Glutamatergic neuron (in vitro differentiated cells): ENCODE measurements around the gene SLC17A7. TPM values are rescaled to one million over a fixed set of nuclear protein-coding genes. Genes with fewer than 3 reads are reported as not detected.
A peak's percentile ranks its signal among the peaks of the same experiment; 100 is the strongest.

Experiments used
- DNase-seq: peaks from one replicate; pipeline ENCODE4 v3.0.0; 2022
- H3K27ac Mint-ChIP-seq: one replicate; pipeline ENCODE4 v1.8.0; 2020; ENCODE audit warnings: mild to moderate bottlenecking, mixed read lengths, inconsistent platforms; ENCODE audit not compliant: unreplicated experiment
- H3K27me3 Mint-ChIP-seq: one replicate; pipeline ENCODE4 v1.8.0; 2020; ENCODE audit warnings: mild to moderate bottlenecking, moderate library complexity, mixed read lengths, inconsistent platforms; ENCODE audit not compliant: unreplicated experiment
- H3K36me3 Mint-ChIP-seq: one replicate; pipeline ENCODE4 v1.8.0; 2020; ENCODE audit warnings: mild to moderate bottlenecking, mixed read lengths, inconsistent platforms; ENCODE audit not compliant: unreplicated experiment
- H3K4me1 Mint-ChIP-seq: one replicate; pipeline ENCODE4 v1.8.0; 2020; ENCODE audit warnings: mild to moderate bottlenecking, low read depth, mixed read lengths, inconsistent platforms; ENCODE audit not compliant: unreplicated experiment
- H3K4me3 Mint-ChIP-seq: one replicate; pipeline ENCODE4 v1.8.0; 2020; ENCODE audit warnings: mild to moderate bottlenecking, mixed read lengths, inconsistent platforms; ENCODE audit not compliant: unreplicated experiment
- H3K9me3 Mint-ChIP-seq: one replicate; pipeline ENCODE4 v1.8.0; 2020; ENCODE audit warnings: mild to moderate bottlenecking, moderate library complexity, mixed read lengths, inconsistent platforms; ENCODE audit not compliant: unreplicated experiment
- total RNA-seq: library from RNA; stranded (reverse); fragmentation: NEBNext Ultra II Directional; extraction: Animal tissue kit (Norgen Biotek cat#: 25700); gene quantifications from one replicate; pipeline ENCODE4 v1.2.1, GENCODE V29; 2021; ENCODE audit not compliant: unreplicated experiment
- TF ChIP-seq, protein P1 (sequence below): fragments of 200-600 bp; sonication (generic); IDR thresholded peaks from one replicate; pipeline ENCODE4 v1.5.0; 2021; ENCODE audit not compliant: partially characterized antibody, unreplicated experiment

SLC17A7 gene
- total RNA-seq, 1 donor from 2014 or later, result 188 TPM

DNA sequence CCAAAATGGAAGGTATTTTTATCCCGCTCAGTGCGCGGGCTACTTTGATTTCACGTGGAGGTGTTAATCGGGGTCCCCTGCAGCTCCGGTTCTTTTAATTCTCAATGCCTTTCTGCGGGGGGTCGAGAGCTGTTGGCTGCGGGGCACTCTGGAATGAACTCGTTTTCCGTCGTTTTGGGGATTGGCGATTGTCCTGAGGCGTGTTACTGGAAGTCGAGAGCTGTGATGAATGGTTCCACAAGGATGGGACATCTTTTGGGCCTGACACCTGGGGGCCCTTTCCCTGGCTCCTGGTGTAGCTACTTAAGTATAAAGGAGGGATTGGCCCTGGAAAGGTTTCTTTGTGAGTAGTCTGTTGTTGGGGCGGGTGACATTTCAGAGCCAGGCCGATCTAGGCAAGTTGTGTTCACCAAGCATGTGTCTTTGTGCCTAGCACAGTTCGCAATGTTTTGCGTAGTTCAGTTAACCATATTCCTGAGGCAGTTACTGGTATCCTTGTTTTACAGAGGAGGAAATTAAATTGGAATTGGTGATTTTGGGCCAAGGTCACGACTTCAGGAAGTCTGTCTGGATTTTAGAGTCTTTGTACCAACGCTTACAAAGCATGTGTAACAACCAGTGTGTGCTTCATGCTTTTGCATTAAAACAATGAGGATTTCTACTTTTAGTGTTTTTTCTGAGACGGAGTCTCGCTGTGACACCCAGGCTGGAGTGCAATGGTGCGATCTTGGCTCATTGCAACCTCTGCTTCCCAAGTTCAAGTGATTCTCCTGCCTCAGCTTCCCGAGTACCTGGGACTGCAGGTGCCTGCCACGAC lies 46.9 kb upstream of the SLC17A7 start:
- TF ChIP-seq, protein P1, sequence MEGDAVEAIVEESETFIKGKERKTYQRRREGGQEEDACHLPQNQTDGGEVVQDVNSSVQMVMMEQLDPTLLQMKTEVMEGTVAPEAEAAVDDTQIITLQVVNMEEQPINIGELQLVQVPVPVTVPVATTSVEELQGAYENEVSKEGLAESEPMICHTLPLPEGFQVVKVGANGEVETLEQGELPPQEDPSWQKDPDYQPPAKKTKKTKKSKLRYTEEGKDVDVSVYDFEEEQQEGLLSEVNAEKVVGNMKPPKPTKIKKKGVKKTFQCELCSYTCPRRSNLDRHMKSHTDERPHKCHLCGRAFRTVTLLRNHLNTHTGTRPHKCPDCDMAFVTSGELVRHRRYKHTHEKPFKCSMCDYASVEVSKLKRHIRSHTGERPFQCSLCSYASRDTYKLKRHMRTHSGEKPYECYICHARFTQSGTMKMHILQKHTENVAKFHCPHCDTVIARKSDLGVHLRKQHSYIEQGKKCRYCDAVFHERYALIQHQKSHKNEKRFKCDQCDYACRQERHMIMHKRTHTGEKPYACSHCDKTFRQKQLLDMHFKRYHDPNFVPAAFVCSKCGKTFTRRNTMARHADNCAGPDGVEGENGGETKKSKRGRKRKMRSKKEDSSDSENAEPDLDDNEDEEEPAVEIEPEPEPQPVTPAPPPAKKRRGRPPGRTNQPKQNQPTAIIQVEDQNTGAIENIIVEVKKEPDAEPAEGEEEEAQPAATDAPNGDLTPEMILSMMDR, result no peak
- no peak for DNase-seq
- peaks cover 21% of the 10 kb centered on the region for H3K9me3 Mint-ChIP-seq
- H3K4me1 Mint-ChIP-seq, result peaks cover 4% of the 10 kb centered on the region
- H3K4me3 Mint-ChIP-seq, result peak overlapping the region; percentile 91
- H3K36me3 Mint-ChIP-seq, result peaks cover 5% of the 10 kb centered on the region
- peaks cover 15% of the 10 kb centered on the region for H3K27me3 Mint-ChIP-seq
- peak overlapping the region; percentile 87 for H3K27ac Mint-ChIP-seq

- Mint-ChIP-seq H3K27me3 (peaks cover 13% of the 10 kb centered on the region), H3K27ac (peak within 1 kb of the TSS; percentile 87)
Measured at GRCh38 chr19:49487277-49488045, 46.1 kb upstream of the SLC17A7 start, which contains the start of gene RPL13A. Gene RPL13A (plus strand): TSS chr19:49487608. CDS start chr19:49487630, 22 bp downstream.

GRCh38 chr19:49486710-49487276 lies 45.5 kb upstream of the SLC17A7 start:
- peaks cover 4% of the 10 kb centered on the region for H3K4me1 Mint-ChIP-seq
- peaks cover 13% of the 10 kb centered on the region for H3K27me3 Mint-ChIP-seq
- H3K36me3 Mint-ChIP-seq, result no peaks in the 10 kb centered on the region
- peak overlapping the region; percentile 25 for H3K4me3 Mint-ChIP-seq
- no peak for DNase-seq
- no peak overlapping the region for H3K27ac Mint-ChIP-seq
- TF ChIP-seq, protein P1, result no peak
- H3K9me3 Mint-ChIP-seq, result peaks cover 21% of the 10 kb centered on the region

More at GRCh38 chr19:49487277-49488045, 46.1 kb upstream of the SLC17A7 start, which contains the start of gene RPL13A:
- Mint-ChIP-seq H3K9me3 (peaks cover 21% of the 10 kb centered on the region), H3K4me1 (peaks cover 4% of the 10 kb centered on the region), H3K36me3 (no peaks in the 10 kb centered on the region), H3K4me3 (peak within 1 kb of the TSS; percentile 91)
- TF ChIP-seq, protein P1, result no peak
- peak; percentile 100 for DNase-seq

DNA sequence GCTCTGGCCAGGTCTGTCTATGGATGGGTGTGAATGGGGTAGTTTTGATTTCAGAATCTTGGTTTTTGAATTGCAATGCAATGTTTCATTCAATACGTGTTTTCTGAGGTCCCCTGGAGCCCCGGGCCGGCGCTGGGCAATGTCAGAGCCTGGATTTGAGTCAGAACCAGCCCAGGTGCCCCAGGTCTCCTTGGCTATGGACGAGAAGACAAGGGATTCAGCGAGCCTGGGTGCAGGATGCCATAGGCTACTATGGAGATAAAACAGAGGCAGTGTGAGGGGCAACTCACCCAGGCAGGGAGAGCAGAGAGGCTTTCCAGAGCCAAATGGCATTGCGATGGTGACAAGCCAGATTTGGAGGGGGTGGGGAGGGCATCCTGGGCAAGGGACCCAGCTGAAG lies 44.9 kb upstream of the SLC17A7 start:
- Mint-ChIP-seq H3K27me3 (peaks cover 13% of the 10 kb centered on the region), H3K9me3 (peaks cover 21% of the 10 kb centered on the region), H3K4me1 (peaks cover 4% of the 10 kb centered on the region), H3K27ac (peak overlapping the region; percentile 64), H3K36me3 (no peaks in the 10 kb centered on the region), H3K4me3 (peak overlapping the region; percentile 25)
- no peak for DNase-seq
- TF ChIP-seq, protein P1, result no peak
